K562 (cell line): ENCODE measurements around the gene FLAD1. TPM values are rescaled to one million over a fixed set of nuclear protein-coding genes. Genes with fewer than 3 reads are reported as not detected.

Source experiments
- CBX1 ChIP-seq: sonication (generic); IDR thresholded peaks from 2 replicates; pipeline ENCODE4 v1.6.1; 2016; ENCODE audit warnings: antibody characterized with exemption, low read depth, mild to moderate bottlenecking
- COPS2 ChIP-seq: fragments of 450-650 bp; conservative IDR thresholded peaks from 2 replicates; pipeline ENCODE4 v1.6.1; 2016; ENCODE audit warnings: mild to moderate bottlenecking, moderate library complexity
- CSDE1 ChIP-seq, 2 experiments: fragments of 450-650 bp; IDR thresholded peaks; 2 replicates each; pipeline ENCODE4 v1.6.1; 2016; ENCODE audit warnings: mild to moderate bottlenecking in 1 of 2
- ETV1 ChIP-seq: fragments of 450-650 bp; conservative IDR thresholded peaks from 2 replicates; pipeline ENCODE4 v1.6.1; 2016; ENCODE audit warnings: missing genetic modification characterization, control low read depth, low read depth, missing compliant biosample characterization
- KLF1 ChIP-seq: fragments of 450-650 bp; IDR thresholded peaks from 2 replicates; pipeline ENCODE4 v1.6.1; 2016; ENCODE audit warnings: missing genetic modification characterization, missing compliant biosample characterization
- KLF13 ChIP-seq: fragments of 450-650 bp; IDR thresholded peaks from 2 replicates; pipeline ENCODE4 v1.6.1; 2016; ENCODE audit warnings: missing genetic modification characterization, low read depth, mild to moderate bottlenecking, missing compliant biosample characterization, moderate library complexity, borderline replicate concordance
- KLF16 ChIP-seq: IDR thresholded peaks from 2 replicates; pipeline ENCODE4 v1.6.1; 2016; ENCODE audit warnings: antibody characterized with exemption
- MTA3 ChIP-seq: fragments of 450-650 bp; formaldehyde crosslinking; IDR thresholded peaks from 2 replicates; pipeline ENCODE4 v1.6.1; 2017; ENCODE audit warnings: mild to moderate bottlenecking, borderline replicate concordance
- NFRKB ChIP-seq: fragments of 450-650 bp; IDR thresholded peaks from 2 replicates; pipeline ENCODE4 v1.6.1; 2016; ENCODE audit warnings: low read depth
- PHTF2 ChIP-seq: fragments of 250-450 bp; sonication (Bioruptor Pico); IDR thresholded peaks from 2 replicates; pipeline ENCODE4 v1.5.0; 2021; ENCODE audit warnings: mild to moderate bottlenecking
- PTRF ChIP-seq: fragments of 450-650 bp; IDR thresholded peaks from 2 replicates; pipeline ENCODE4 v1.6.1; 2016; ENCODE audit warnings: mild to moderate bottlenecking, missing genetic modification characterization, missing compliant biosample characterization
- PYGO2 ChIP-seq: fragments of 450-650 bp; IDR thresholded peaks from 2 replicates; pipeline ENCODE4 v1.6.1; 2016; ENCODE audit warnings: mild to moderate bottlenecking, missing genetic modification characterization, moderate library complexity, missing compliant biosample characterization
- RAD51 ChIP-seq: fragments of 450-650 bp; IDR thresholded peaks from 2 replicates; pipeline ENCODE4 v1.7.1; 2016; ENCODE audit warnings: low read depth, mild to moderate bottlenecking, borderline replicate concordance
- SAP30 ChIP-seq: fragments of 200-600 bp; sonication (generic); IDR thresholded peaks from 2 replicates; pipeline ENCODE4 v1.6.1; 2012; ENCODE audit warnings: borderline replicate concordance, low read depth, mild to moderate bottlenecking, moderate library complexity, low read length, control low read depth, inconsistent platforms; ENCODE audit not compliant: insufficient read depth, poor library complexity, severe bottlenecking
- STAG1 ChIP-seq: sonication (generic); formaldehyde crosslinking; IDR thresholded peaks from 2 replicates; pipeline ENCODE4 v1.5.0; 2020; ENCODE audit warnings: missing genetic modification reagents, borderline replicate concordance
- SUPT5H ChIP-seq: fragments of 450-650 bp; IDR thresholded peaks from 2 replicates; pipeline ENCODE4 v1.6.1; 2016
- ZKSCAN8 ChIP-seq: fragments of 200-800 bp; sonication (Bioruptor generic); IDR thresholded peaks from 2 replicates; pipeline ENCODE4 v1.6.1; 2016; ENCODE audit warnings: missing genetic modification characterization, missing compliant biosample characterization
- ZNF311 ChIP-seq: fragments of 250-450 bp; sonication (Bioruptor Pico); IDR thresholded peaks from 2 replicates; pipeline ENCODE4 v1.4.0; 2020; ENCODE audit warnings: mild to moderate bottlenecking, moderate library complexity
- ZNF436 ChIP-seq: fragments of 250-450, 450-650 bp; sonication (Bioruptor Pico); formaldehyde crosslinking; IDR thresholded peaks from 2 replicates; pipeline ENCODE4 v1.7.0; 2020; ENCODE audit warnings: mild to moderate bottlenecking
- ZNF830 ChIP-seq: fragments of 250-450 bp; sonication (Bioruptor Pico); IDR thresholded peaks from 2 replicates; pipeline ENCODE4 v1.5.0; 2021; ENCODE audit warnings: mild to moderate bottlenecking
- polyA plus RNA-seq, 8 experiments: library from polyadenylated mRNA; depleted of rRNA in 4 of 8; stranded (reverse) in 5 of 8; unstranded in 3 of 8; fragments of >200 nt; fragmentation: Nextera tagmentation in 2 of 8; fragmentation: Illumina TruSeq in 1 of 8; extraction: Ambion mirVana in 2 of 8; extraction: Trizol in 1 of 8; gene quantifications; 2 replicates each; pipeline versions ENCODE4 v1.2.1 to v1.2.3, GENCODE V29; 2011 to 2014; ENCODE audit warnings: inconsistent platforms in 1 of 8, missing spikeins in 1 of 8
- total RNA-seq, 7 experiments: library from RNA; depleted of rRNA in 6 of 7; stranded (reverse); fragments of >200 nt in 6 of 7; fragmentation: Illumina TruSeq in 2 of 7; extraction: Trizol in 2 of 7; gene quantifications; 2 replicates each; pipeline versions ENCODE4 v1.2.1 to v1.2.3, GENCODE V29; 2011 to 2021; ENCODE audit warnings: low replicate concordance in 1 of 7
- TF ChIP-seq, protein P1 (sequence below): sonication (generic); formaldehyde crosslinking; IDR thresholded peaks from 2 replicates; pipeline ENCODE4 v1.8.0; 2022; ENCODE audit warnings: missing genetic modification reagents, mild to moderate bottlenecking, borderline replicate concordance
- TF ChIP-seq, protein P2 (sequence below): sonication (generic); formaldehyde crosslinking; IDR thresholded peaks from 2 replicates; pipeline ENCODE4 v1.8.0; 2022; ENCODE audit warnings: mild to moderate bottlenecking, missing genetic modification reagents
- TF ChIP-seq, protein P3 (sequence below), 2 experiments: fragments of 200-800 bp in 1 of 2; sonication (Bioruptor generic) in 1 of 2; sonication (generic) in 1 of 2; formaldehyde crosslinking in 1 of 2; IDR thresholded peaks in 1 of 2; conservative IDR thresholded peaks in 1 of 2; 2 replicates each; pipeline versions ENCODE4 v1.5.0 to v1.6.1; 2016 to 2020; ENCODE audit warnings: missing compliant biosample characterization in 1 of 2, missing genetic modification characterization in 1 of 2, missing genetic modification reagents in 1 of 2

FLAD1 gene
- total and polyA plus RNA-seq, 9 of the 15 experiments (the other 6 are each of a cell fraction or from before 2014, with no cell fraction given) = 24.9 to 85.8 (median 67.0) TPM

DNA sequence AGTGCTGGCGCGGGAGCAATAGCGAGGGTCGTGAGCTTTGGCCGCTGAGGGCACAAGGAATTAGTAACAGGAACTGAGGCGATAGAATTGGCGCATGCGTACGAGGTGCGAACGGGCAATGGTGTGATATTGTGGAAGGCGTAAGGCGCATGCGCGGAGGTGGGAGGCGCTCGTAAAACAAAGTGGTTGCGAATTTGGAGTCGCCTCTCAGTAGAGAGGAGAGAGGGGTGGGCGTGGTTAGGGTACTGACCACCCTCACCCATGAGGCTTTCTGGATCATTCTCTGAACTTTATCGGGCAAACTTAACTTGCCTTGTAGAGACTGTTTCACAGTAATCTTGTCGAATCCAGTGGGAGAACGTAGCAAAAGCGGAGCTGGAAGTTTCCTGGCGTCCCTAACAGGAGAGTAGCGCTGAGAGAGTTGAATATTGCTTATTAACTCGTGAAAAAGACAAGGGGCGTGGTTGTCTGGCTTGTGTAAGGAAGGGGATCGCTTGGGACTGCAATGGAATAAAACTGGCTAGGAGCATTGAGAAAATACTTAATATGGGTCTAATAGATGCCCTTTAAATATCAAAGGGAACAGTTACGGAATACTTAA is 8.2 kb upstream of the FLAD1 start (continued):
- TF ChIP-seq, protein P1, sequence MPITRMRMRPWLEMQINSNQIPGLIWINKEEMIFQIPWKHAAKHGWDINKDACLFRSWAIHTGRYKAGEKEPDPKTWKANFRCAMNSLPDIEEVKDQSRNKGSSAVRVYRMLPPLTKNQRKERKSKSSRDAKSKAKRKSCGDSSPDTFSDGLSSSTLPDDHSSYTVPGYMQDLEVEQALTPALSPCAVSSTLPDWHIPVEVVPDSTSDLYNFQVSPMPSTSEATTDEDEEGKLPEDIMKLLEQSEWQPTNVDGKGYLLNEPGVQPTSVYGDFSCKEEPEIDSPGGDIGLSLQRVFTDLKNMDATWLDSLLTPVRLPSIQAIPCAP (CRISPR knock-in tag) = no peak
- TF ChIP-seq, protein P2, sequence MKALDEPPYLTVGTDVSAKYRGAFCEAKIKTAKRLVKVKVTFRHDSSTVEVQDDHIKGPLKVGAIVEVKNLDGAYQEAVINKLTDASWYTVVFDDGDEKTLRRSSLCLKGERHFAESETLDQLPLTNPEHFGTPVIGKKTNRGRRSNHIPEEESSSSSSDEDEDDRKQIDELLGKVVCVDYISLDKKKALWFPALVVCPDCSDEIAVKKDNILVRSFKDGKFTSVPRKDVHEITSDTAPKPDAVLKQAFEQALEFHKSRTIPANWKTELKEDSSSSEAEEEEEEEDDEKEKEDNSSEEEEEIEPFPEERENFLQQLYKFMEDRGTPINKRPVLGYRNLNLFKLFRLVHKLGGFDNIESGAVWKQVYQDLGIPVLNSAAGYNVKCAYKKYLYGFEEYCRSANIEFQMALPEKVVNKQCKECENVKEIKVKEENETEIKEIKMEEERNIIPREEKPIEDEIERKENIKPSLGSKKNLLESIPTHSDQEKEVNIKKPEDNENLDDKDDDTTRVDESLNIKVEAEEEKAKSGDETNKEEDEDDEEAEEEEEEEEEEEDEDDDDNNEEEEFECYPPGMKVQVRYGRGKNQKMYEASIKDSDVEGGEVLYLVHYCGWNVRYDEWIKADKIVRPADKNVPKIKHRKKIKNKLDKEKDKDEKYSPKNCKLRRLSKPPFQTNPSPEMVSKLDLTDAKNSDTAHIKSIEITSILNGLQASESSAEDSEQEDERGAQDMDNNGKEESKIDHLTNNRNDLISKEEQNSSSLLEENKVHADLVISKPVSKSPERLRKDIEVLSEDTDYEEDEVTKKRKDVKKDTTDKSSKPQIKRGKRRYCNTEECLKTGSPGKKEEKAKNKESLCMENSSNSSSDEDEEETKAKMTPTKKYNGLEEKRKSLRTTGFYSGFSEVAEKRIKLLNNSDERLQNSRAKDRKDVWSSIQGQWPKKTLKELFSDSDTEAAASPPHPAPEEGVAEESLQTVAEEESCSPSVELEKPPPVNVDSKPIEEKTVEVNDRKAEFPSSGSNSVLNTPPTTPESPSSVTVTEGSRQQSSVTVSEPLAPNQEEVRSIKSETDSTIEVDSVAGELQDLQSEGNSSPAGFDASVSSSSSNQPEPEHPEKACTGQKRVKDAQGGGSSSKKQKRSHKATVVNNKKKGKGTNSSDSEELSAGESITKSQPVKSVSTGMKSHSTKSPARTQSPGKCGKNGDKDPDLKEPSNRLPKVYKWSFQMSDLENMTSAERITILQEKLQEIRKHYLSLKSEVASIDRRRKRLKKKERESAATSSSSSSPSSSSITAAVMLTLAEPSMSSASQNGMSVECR = no peak; the same call in 1 of the 2 replicates
- peak; percentile 78 for TF ChIP-seq KLF13 (tag)
- no peak for TF ChIP-seq KLF16
- TF ChIP-seq PHTF2 = no peak
- peak; percentile 82 for TF ChIP-seq SUPT5H
- TF ChIP-seq PYGO2 = 0 out of 2 replicates have a peak, but pooled peaks have one; percentile 20
- peak; percentile 60 for TF ChIP-seq SAP30
- no peak for TF ChIP-seq RAD51
- no peak for TF ChIP-seq CBX1
- no peak for TF ChIP-seq STAG1 (CRISPR knock-in tag)
- TF ChIP-seq PTRF = no peak
- TF ChIP-seq ZNF436 (CRISPR knock-in tag) = no peak
- no peak for TF ChIP-seq ZNF311 (CRISPR knock-in tag)
- no peak for TF ChIP-seq COPS2
- TF ChIP-seq KLF1 (tag) = 0 out of 2 replicates have a peak, but pooled peaks have one; percentile 42
- no peak for TF ChIP-seq CSDE1 (IDR thresholded peaks at IDR 0.05)
- TF ChIP-seq, protein P3, sequence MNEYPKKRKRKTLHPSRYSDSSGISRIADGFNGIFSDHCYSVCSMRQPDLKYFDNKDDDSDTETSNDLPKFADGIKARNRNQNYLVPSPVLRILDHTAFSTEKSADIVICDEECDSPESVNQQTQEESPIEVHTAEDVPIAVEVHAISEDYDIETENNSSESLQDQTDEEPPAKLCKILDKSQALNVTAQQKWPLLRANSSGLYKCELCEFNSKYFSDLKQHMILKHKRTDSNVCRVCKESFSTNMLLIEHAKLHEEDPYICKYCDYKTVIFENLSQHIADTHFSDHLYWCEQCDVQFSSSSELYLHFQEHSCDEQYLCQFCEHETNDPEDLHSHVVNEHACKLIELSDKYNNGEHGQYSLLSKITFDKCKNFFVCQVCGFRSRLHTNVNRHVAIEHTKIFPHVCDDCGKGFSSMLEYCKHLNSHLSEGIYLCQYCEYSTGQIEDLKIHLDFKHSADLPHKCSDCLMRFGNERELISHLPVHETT (CRISPR knock-in tag; conservative IDR thresholded peaks at IDR 0.05 in 1 of 2, IDR thresholded peaks at IDR 0.05 in 1 of 2) = no peak
- no peak for TF ChIP-seq ETV1 (tag)
- no peak for TF ChIP-seq ZNF830 (CRISPR knock-in tag)
- 0 out of 2 replicates have a peak, but pooled peaks have one; percentile 3 for TF ChIP-seq MTA3
- no peak; the same call in 1 of the 2 replicates for TF ChIP-seq NFRKB
- no peak for TF ChIP-seq ZKSCAN8 (CRISPR knock-in tag)
